WTC11 (cell line): ENCODE results near the gene SPTB. TPM values are rescaled to one million over a fixed set of nuclear protein-coding genes. Genes with fewer than 3 reads are reported as not detected.

Experiments used
- ATAC-seq: fragments of 200-7000 bp; cut with Tn5 transposase; 2 replicates; pipeline ENCODE4 v1.10.0; 2021; ENCODE audit warnings: mild to moderate bottlenecking, moderate library complexity
- CTCF ChIA-PET: fragments of 300-600 bp; sonication (Branson Sonifier 250); formaldehyde crosslinking; loops from one replicate; lab custom pipeline; 2021; ENCODE audit warnings: antibody characterized with exemption; lab: Charles Lee
- POLR2A ChIA-PET: fragments of 350-600 bp; sonication (Branson Sonifier 250); formaldehyde crosslinking; loops from one replicate; lab custom pipeline; 2021; ENCODE audit warnings: antibody characterized with exemption; lab: Charles Lee
- DNase-seq: peaks from one replicate; pipeline ENCODE4 v3.0.0; 2021; ENCODE audit warnings: low spot score
- H3K27ac Mint-ChIP-seq: 2 replicates; pipeline ENCODE4 v1.8.0; 2021; ENCODE audit warnings: mixed read lengths
- H3K27me3 Mint-ChIP-seq: 2 replicates; pipeline ENCODE4 v1.8.0; 2021; ENCODE audit warnings: low read depth, mild to moderate bottlenecking, moderate library complexity, mixed read lengths
- H3K36me3 Mint-ChIP-seq: 2 replicates; pipeline ENCODE4 v1.8.0; 2021; ENCODE audit warnings: mixed read lengths
- H3K4me1 Mint-ChIP-seq: 2 replicates; pipeline ENCODE4 v1.8.0; 2022; ENCODE audit warnings: mixed read lengths
- H3K4me3 Mint-ChIP-seq: 2 replicates; pipeline ENCODE4 v1.8.0; 2021; ENCODE audit warnings: mild to moderate bottlenecking, moderate library complexity, mixed read lengths
- H3K9me3 Mint-ChIP-seq: 2 replicates; pipeline ENCODE4 v1.8.0; 2021; ENCODE audit warnings: mixed read lengths
- AR ChIP-seq: fragments of 250-450 bp; sonication (Bioruptor Pico); IDR thresholded peaks from 2 replicates; pipeline ENCODE4 v1.9.0; 2021; ENCODE audit warnings: mild to moderate bottlenecking
- ATF6 ChIP-seq: sonication (generic); formaldehyde crosslinking; IDR thresholded peaks from 2 replicates; pipeline ENCODE4 v1.8.1; 2023; ENCODE audit warnings: mild to moderate bottlenecking, missing genetic modification reagents
- ELF4 ChIP-seq: sonication (generic); formaldehyde crosslinking; IDR thresholded peaks from 2 replicates; pipeline ENCODE4 v1.8.1; 2022; ENCODE audit warnings: low read depth, mild to moderate bottlenecking, moderate library complexity, missing genetic modification reagents
- EMX1 ChIP-seq: fragments of 250-450 bp; sonication (Bioruptor Pico); IDR thresholded peaks from 2 replicates; pipeline ENCODE4 v1.8.0; 2021; ENCODE audit warnings: mild to moderate bottlenecking
- ETV6 ChIP-seq: sonication (generic); formaldehyde crosslinking; IDR thresholded peaks from 2 replicates; pipeline ENCODE4 v1.8.1; 2022; ENCODE audit warnings: mild to moderate bottlenecking, missing genetic modification reagents
- GRHL2 ChIP-seq: fragments of 250-450 bp; sonication (Bioruptor Pico); IDR thresholded peaks from 2 replicates; pipeline ENCODE4 v1.8.0; 2022; ENCODE audit warnings: mild to moderate bottlenecking, moderate library complexity; ENCODE audit not compliant: insufficient replicate concordance, severe bottlenecking
- HMGXB4 ChIP-seq: sonication (generic); formaldehyde crosslinking; IDR thresholded peaks from 2 replicates; pipeline ENCODE4 v1.8.1; 2023; ENCODE audit warnings: mild to moderate bottlenecking, moderate library complexity, missing genetic modification reagents
- NR1H2 ChIP-seq: sonication (generic); formaldehyde crosslinking; IDR thresholded peaks from 2 replicates; pipeline ENCODE4 v1.9.0; 2021; ENCODE audit warnings: mild to moderate bottlenecking, moderate library complexity, missing genetic modification reagents
- NR3C1 ChIP-seq: sonication (generic); formaldehyde crosslinking; conservative IDR thresholded peaks from 2 replicates; pipeline ENCODE4 v1.8.1; 2023; ENCODE audit warnings: low read depth, mild to moderate bottlenecking, missing genetic modification reagents
- OVOL2 ChIP-seq: fragments of 250-450 bp; sonication (Bioruptor Pico); IDR thresholded peaks from 2 replicates; pipeline ENCODE4 v1.9.0; 2021; ENCODE audit warnings: mild to moderate bottlenecking, borderline replicate concordance
- RORB ChIP-seq: fragments of 250-450 bp; sonication (Bioruptor Pico); IDR thresholded peaks from 2 replicates; pipeline ENCODE4 v1.9.0; 2021; ENCODE audit warnings: mild to moderate bottlenecking
- TEAD1 ChIP-seq: sonication (generic); formaldehyde crosslinking; IDR thresholded peaks from 2 replicates; pipeline ENCODE4 v1.8.0; 2022; ENCODE audit warnings: mild to moderate bottlenecking, missing genetic modification reagents
- TP53 ChIP-seq: sonication (generic); formaldehyde crosslinking; IDR thresholded peaks from 2 replicates; pipeline ENCODE4 v1.8.1; 2023; ENCODE audit warnings: mild to moderate bottlenecking, missing genetic modification reagents
- ZNF219 ChIP-seq: sonication (generic); formaldehyde crosslinking; IDR thresholded peaks from 2 replicates; pipeline ENCODE4 v1.8.0; 2023; ENCODE audit warnings: missing genetic modification reagents, mild to moderate bottlenecking, borderline replicate concordance
- ZNF317 ChIP-seq: sonication (generic); formaldehyde crosslinking; IDR thresholded peaks from 2 replicates; pipeline ENCODE4 v1.8.1; 2023; ENCODE audit warnings: low read depth, mild to moderate bottlenecking, moderate library complexity, missing genetic modification reagents, borderline replicate concordance
- total RNA-seq: library from RNA; stranded (reverse); gene quantifications from 3 replicates; pipeline ENCODE4 v1.2.3, GENCODE V29; 2021

SPTB gene
- total RNA-seq, 1 experiment from 2014 or later: 3.2 TPM

- H3K4me3 Mint-ChIP-seq: no peak overlapping the region
- TF ChIP-seq EMX1 (no peak), ATF6 (no peak), ZNF317 (CRISPR knock-in tag) (no peak), TEAD1 (CRISPR knock-in tag) (no peak), OVOL2 (CRISPR knock-in tag) (no peak), ZNF219 (no peak), NR3C1 (CRISPR knock-in tag) (no peak), RORB (no peak)
- no peak overlapping the region for H3K27ac Mint-ChIP-seq
- POLR2A ChIA-PET: no interaction called here
- H3K27me3 Mint-ChIP-seq: no peaks in the 10 kb centered on the region
- ATAC-seq (no peak), DNase-seq (no peak)
- H3K36me3 Mint-ChIP-seq: peaks cover 46% of the 10 kb centered on the region
- no peaks in the 10 kb centered on the region for H3K9me3 Mint-ChIP-seq
- H3K4me1 Mint-ChIP-seq: peaks cover 19% of the 10 kb centered on the region
- CTCF ChIA-PET: interaction anchor here (1.2 kb wide), 1 partner anchor 8 kb away, joined by 3 read pairs; no protein-coding TSS in a partner anchor
These were observed 145.8 kb downstream of the SPTB start for GRCh38 chr14:64733899-64734298.

- Mint-ChIP-seq H3K27ac (no peak overlapping the region), H3K4me1 (peaks cover 19% of the 10 kb centered on the region), H3K36me3 (peaks cover 51% of the 10 kb centered on the region), H3K4me3 (no peak overlapping the region), H3K27me3 (no peaks in the 10 kb centered on the region), H3K9me3 (no peaks in the 10 kb centered on the region)
- TF ChIP-seq NR1H2 (CRISPR knock-in tag) (no peak), AR (no peak), ETV6 (CRISPR knock-in tag) (no peak), ELF4 (no peak)
- ATAC-seq: no peak
- CTCF ChIA-PET: no interaction called here
- POLR2A ChIA-PET: no interaction called here
- DNase-seq: no peak
These were observed 146.4 kb downstream of the SPTB start for GRCh38 chr14:64733321-64733720.

- TF ChIP-seq HMGXB4 (CRISPR knock-in tag): no peak
- TF ChIP-seq GRHL2 (CRISPR knock-in tag): no peak
- no peak for TF ChIP-seq TP53 (CRISPR knock-in tag)
- Mint-ChIP-seq H3K36me3 (peaks cover 53% of the 10 kb centered on the region), H3K9me3 (no peaks in the 10 kb centered on the region), H3K27me3 (no peaks in the 10 kb centered on the region), H3K27ac (no peak overlapping the region), H3K4me3 (no peak overlapping the region), H3K4me1 (peaks cover 19% of the 10 kb centered on the region)
- CTCF ChIA-PET: no interaction called here
- POLR2A ChIA-PET: interaction anchor here (0.5 kb wide), 1 partner anchor 15 kb away, joined by 3 read pairs; no protein-coding TSS in a partner anchor
- no peak for DNase-seq
- ATAC-seq: no peak
These were observed 147.1 kb downstream of the SPTB start for GRCh38 chr14:64732536-64733120.
